ENCODE results near the gene SOCS1. TPM values are rescaled to one million over a fixed set of nuclear protein-coding genes. Genes with fewer than 3 reads are reported as not detected.
"Not testable (repeated sequence)": the region's sequence is repeated elsewhere in the genome, so short reads cannot be mapped to it uniquely, and the experiment has no call there.

The SOCS1 gene
- total and polyA plus RNA-seq, 9 of the 15 experiments (the other 6 are each of a cell fraction or from before 2014, with no cell fraction given): 0.04 to 7.5 (median 2.3) TPM

GRCh38 chr16:11224096-11224893, 31.7 kb downstream of the SOCS1 start (continued):
- TF ChIP-seq ATF1 (CRISPR knock-in tag; IDR thresholded peaks at IDR 0.05) (no peak), ATF1 (tag; IDR thresholded peaks at IDR 0.05) (peak; percentile 58), POLR3G (IDR thresholded peaks at IDR 0.05; ENCODE audit: extremely low read depth, insufficient read length, insufficient replicate concordance) (no peak), E2F5 (CRISPR knock-in tag; IDR thresholded peaks at IDR 0.05) (no peak), BCLAF1 (IDR thresholded peaks at IDR 0.05; ENCODE audit: borderline replicate concordance in 1 of 2, control insufficient read depth in 1 of 2, low read depth in 2 of 2, low read length in 1 of 2) (no peak), HNRNPUL1 (IDR thresholded peaks at IDR 0.05; ENCODE audit: low read length) (no peak), ZNF395 (CRISPR knock-in tag; IDR thresholded peaks at IDR 0.05) (no peak), E2F6 (IDR thresholded peaks at IDR 0.05; ENCODE audit: borderline replicate concordance in 1 of 2, extremely low read depth in 1 of 2, insufficient read depth in 1 of 2, insufficient read length in 1 of 2, low read depth in 1 of 2, low read length in 1 of 2, poor library complexity in 1 of 2, severe bottlenecking in 1 of 2) (peak; percentile 96), NRF1 (conservative IDR thresholded peaks at IDR 0.05 in 1 of 2, IDR thresholded peaks at IDR 0.05 in 1 of 2) (peak; percentile 4 to 22; a peak in 2 of 4 replicates), KLF13 (tag; IDR thresholded peaks at IDR 0.05; ENCODE audit: borderline replicate concordance, low read depth) (no peak), SMAD4 (CRISPR knock-in tag; conservative IDR thresholded peaks at IDR 0.05) (peak; percentile 54)

GRCh38 chr16:11220507-11220906, 35.5 kb downstream of the SOCS1 start:
- WGBS (ENCODE audit: insufficient coverage, low coverage, missing lambda C conversion rate): 63% methylated on average over 2 of the region's 2 CpGs
- H3K79me2 ChIP-seq (ENCODE audit: control insufficient read depth, insufficient read depth, low read length); H3K9me1 ChIP-seq (ENCODE audit: control insufficient read depth, insufficient read depth, low read length); H3K9ac ChIP-seq (ENCODE audit: insufficient read depth in 1 of 2, low read depth in 2 of 2, low read length in 2 of 2); CTCF ChIA-PET (ENCODE audit: low intra/inter-chr PET ratio); H2AFZ ChIP-seq (ENCODE audit: low read depth, low read length); BruUV-seq (replicated peaks); H3K27me3 ChIP-seq (ENCODE audit: control insufficient read depth in 2 of 2, insufficient read depth in 2 of 2, low read length in 2 of 2); H3K4me2 ChIP-seq (ENCODE audit: insufficient read depth, low read length); FAIRE-seq; ATAC-seq; H3K27ac ChIP-seq (ENCODE audit: extremely low read depth, low read depth, low read length); H3K36me3 ChIP-seq (ENCODE audit: control insufficient read depth, insufficient read depth, low read length); H3K4me3 ChIP-seq; H4K20me1 ChIP-seq (replicated peaks; ENCODE audit: control insufficient read depth, insufficient read depth, low read length); DNase-seq (ENCODE audit: extremely low read depth in 1 of 4, low spot score in 3 of 4); in situ Hi-C loops (cut with MboI); intact Hi-C loops (cut with micrococcal nuclease): not testable (repeated sequence)
- peaks cover 6 to 17% of the 10 kb centered on the region in 2 experiments for H3K4me1 ChIP-seq (replicated peaks in 1 of 2; ENCODE audit: control insufficient read depth in 2 of 2, insufficient read depth in 2 of 2, low read length in 2 of 2)
- POLR2A ChIA-PET: interaction anchor here (1.2 kb wide), 1 partner anchor 19 kb away, joined by 5 read pairs; no protein-coding TSS in a partner anchor
- peaks cover 22% of the 10 kb centered on the region for H3K9me3 ChIP-seq (replicated peaks; ENCODE audit: control insufficient read depth, insufficient read depth, low read depth, low read length)

Measured in K562 (cell line).